ENCODE data around the gene SKA2.

Gene SKA2

DNA sequence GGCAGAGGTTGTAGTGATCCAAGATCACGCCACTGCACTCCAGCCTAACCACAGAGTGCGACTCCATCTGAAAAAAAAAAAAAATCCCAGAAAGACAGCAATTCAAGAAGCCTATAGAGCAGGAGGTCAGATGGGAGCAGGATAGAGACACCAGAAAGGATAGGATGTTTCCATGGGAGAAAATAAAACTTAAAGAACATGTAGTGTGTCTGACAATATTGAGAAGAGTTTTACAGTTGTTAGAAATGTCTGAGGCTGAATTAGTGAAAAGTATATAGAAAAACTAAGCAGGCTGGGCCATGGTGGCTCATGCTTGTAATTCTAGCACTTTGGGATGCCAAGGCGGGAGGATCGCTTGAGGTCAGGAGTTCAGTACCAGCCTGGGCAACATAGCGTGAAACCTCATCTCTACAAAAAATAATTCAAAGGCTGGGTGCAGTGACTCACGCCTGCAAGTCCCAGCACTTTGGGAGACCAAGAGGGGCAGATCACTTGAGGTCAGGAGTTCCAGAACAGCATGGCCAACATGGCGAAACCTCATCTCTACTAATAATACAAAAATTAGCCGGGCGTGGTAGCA, 33.0 kb downstream of the SKA2 start:
- intact Hi-C loops (cut with DNase I; ENCODE audit: low total_unique reads): no loop called here
- H3K4me3 ChIP-seq: no peak overlapping the region
- TF ChIP-seq CTCF (IDR thresholded peaks at IDR 0.05): no peak

GRCh38 chr17:59115474-59115873, 39.5 kb downstream of the SKA2 start:
- Histone ChIP-seq H3K27me3 (no peaks in the 10 kb centered on the region), H3K4me3 (no peak overlapping the region), H3K4me1 (no peaks in the 10 kb centered on the region), H3K9me3 (no peaks in the 10 kb centered on the region), H3K27ac (no peak overlapping the region), H3K36me3 (peaks cover 10 to 23% (median 14%) of the 10 kb centered on the region in 3 donors)
- no peak for TF ChIP-seq CTCF (IDR thresholded peaks at IDR 0.05)
- no peak for DNase-seq
- intact Hi-C loops (cut with DNase I; ENCODE audit: low total_unique reads): no loop called here

More for the DNA sequence above, 33.0 kb downstream of the SKA2 start:
- Histone ChIP-seq H3K9me3 (no peaks in the 10 kb centered on the region), H3K36me3 (peaks cover 5 to 13% (median 11%) of the 10 kb centered on the region in 3 donors), H3K4me1 (no peaks in the 10 kb centered on the region), H3K27me3 (no peaks in the 10 kb centered on the region), H3K27ac (no peak overlapping the region)
- no peak for DNase-seq

DNA sequence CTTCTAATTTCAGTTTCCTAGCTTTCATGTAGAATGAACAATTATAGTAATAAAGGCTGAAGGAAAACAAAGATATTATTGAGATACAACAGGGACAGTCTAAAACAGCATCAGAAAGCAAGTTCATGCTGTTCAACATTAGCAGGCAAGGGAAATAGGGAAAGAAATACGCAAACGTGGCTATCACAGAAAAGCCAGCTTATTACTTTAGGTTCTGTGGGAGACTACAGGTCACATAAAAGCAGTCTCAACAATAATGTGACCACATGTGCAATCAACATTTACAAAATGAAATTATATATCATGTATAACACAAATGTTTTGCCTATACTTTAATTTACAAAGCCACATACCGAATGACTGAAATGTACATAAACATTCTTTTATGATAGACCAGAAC, 43.4 kb downstream of the SKA2 start:
- Histone ChIP-seq H3K27me3 (no peaks in the 10 kb centered on the region), H3K27ac (no peak overlapping the region), H3K36me3 (peaks cover 0 to 18% (median 7%) of the 10 kb centered on the region in 3 donors), H3K4me3 (no peak overlapping the region), H3K9me3 (no peaks in the 10 kb centered on the region), H3K4me1 (peaks cover 0 to 17% (median 10%) of the 10 kb centered on the region in 4 donors)
- intact Hi-C loops (cut with DNase I; ENCODE audit: low total_unique reads): no loop called here
- no peak for DNase-seq
- no peak for TF ChIP-seq CTCF (IDR thresholded peaks at IDR 0.05)

GRCh38 chr17:59110973-59111372, 44.0 kb downstream of the SKA2 start:
- intact Hi-C loops (cut with DNase I; ENCODE audit: low total_unique reads): no loop called here
- no peak for DNase-seq
- Histone ChIP-seq H3K4me1 (peaks cover 0 to 17% (median 10%) of the 10 kb centered on the region in 4 donors), H3K36me3 (peaks cover 0 to 18% (median 4%) of the 10 kb centered on the region in 3 donors), H3K9me3 (no peaks in the 10 kb centered on the region), H3K27ac (no peak overlapping the region), H3K4me3 (no peak overlapping the region), H3K27me3 (no peaks in the 10 kb centered on the region)
- TF ChIP-seq CTCF (IDR thresholded peaks at IDR 0.05): no peak

DNA sequence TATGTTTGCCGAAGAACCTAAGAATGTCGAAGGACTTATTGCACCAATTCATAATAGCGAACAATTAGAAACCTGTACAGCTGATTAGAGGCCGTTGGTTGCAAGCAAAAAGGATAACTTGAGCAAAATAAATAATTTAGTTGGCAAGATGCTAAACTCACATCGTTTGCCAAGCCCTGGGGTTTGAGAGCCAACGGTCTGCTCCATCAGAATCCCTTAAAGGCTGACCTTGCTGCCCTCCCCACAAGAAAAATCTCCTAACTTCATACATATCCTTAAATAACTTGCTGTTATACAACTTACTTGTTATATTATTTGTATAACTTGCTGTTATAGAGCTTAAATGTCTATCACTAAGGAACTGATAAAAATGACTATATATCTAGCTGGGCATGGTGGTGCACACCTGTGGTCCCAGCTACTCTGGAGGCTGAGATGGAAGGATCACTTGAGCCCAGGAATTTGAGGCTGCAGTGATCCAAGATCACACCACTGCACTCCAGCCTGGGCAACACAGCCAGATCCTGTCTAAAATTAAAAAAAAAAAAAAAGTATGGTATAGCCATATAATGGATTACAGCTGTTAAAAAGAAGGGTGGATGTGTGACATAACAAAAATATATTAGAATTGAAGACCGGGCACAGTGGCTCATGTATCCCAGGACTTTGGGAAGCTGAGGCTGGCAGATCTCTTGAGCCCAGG, 46.4 kb downstream of the SKA2 start:
- Histone ChIP-seq H3K4me3 (no peak overlapping the region), H3K9me3 (no peaks in the 10 kb centered on the region), H3K4me1 (peaks cover 0 to 38% (median 22%) of the 10 kb centered on the region in 4 donors), H3K27ac (no peak overlapping the region), H3K27me3 (no peaks in the 10 kb centered on the region), H3K36me3 (peaks cover 0 to 10% (median 0%) of the 10 kb centered on the region in 3 donors)
- intact Hi-C loops (cut with DNase I; ENCODE audit: low total_unique reads): loop anchor here (5.0 kb wide), 1 partner anchor 1026 kb away; the partner anchor contains the start of gene DYNLL2
- no peak for TF ChIP-seq CTCF (IDR thresholded peaks at IDR 0.05)
- no peak for DNase-seq

All from tibial artery (tissue), 4 donors.